Adrenal gland (tissue), 5 donors: Measurements from ENCODE around the gene PDE6G.

Experiments used
- CTCF ChIP-seq, 6 experiments: fragments of 450-650 bp in 4 of 6; fragments of 200-600 bp in 2 of 6; sonication (generic) in 1 of 6; IDR thresholded peaks; 1 replicate in 5 of 6; 2 replicates in 1 of 6; pipeline versions ENCODE4 v1.5.1 to v1.8.0; 2016 to 2021; ENCODE audit warnings: antibody characterized with exemption in 6 of 6, mild to moderate bottlenecking in 2 of 6, moderate library complexity in 1 of 6
- POLR2A ChIP-seq, 2 donors: fragments of 450-650 bp; IDR thresholded peaks; one replicate each; pipeline ENCODE4 v1.6.1; 2017; ENCODE audit warnings: antibody characterized with exemption in 2 of 2, mild to moderate bottlenecking in 2 of 2, moderate library complexity in 1 of 2
- donor health status: DM: no; HTN: no; CAD: no.

- TF ChIP-seq CTCF (IDR thresholded peaks at IDR 0.05) (no peak), POLR2A (IDR thresholded peaks at IDR 0.05) (no peak)
Observed at GRCh38 chr17:81616877-81617276, 39.5 kb downstream of the PDE6G start.
